CD4-positive, alpha-beta T cell treated with Interferon alpha-2 for 1 hour (primary cell): ENCODE measurements around the gene KIAA1217.
"Not testable (repeated sequence)": the region's sequence is repeated elsewhere in the genome, so short reads cannot be mapped to it uniquely, and the experiment has no call there.

Experiments
- DNase-seq, 2 donors: peaks; one replicate each; pipeline ENCODE4 v3.0.0-alpha.2; 2020 to 2022

KIAA1217 gene

GRCh38 chr10:24292304-24293293 lies 83.7 kb downstream of the KIAA1217 start:
- no peak for DNase-seq

GRCh38 chr10:24299578-24300260 lies 90.8 kb downstream of the KIAA1217 start:
- no peak for DNase-seq

- DNase-seq, result no peak
These were observed 94.8 kb downstream of the KIAA1217 start for GRCh38 chr10:24303522-24304310.

GRCh38 chr10:24305551-24306506 lies 96.9 kb downstream of the KIAA1217 start:
- no peak for DNase-seq

GRCh38 chr10:24306507-24306875 lies 97.6 kb downstream of the KIAA1217 start:
- DNase-seq, result no peak

- no peak for DNase-seq
These were observed 98.2 kb downstream of the KIAA1217 start for GRCh38 chr10:24307116-24307515.

- no peak for DNase-seq
These were observed 99.0 kb downstream of the KIAA1217 start for GRCh38 chr10:24307696-24308485.

- no peak for DNase-seq
These were observed 101.2 kb downstream of the KIAA1217 start for GRCh38 chr10:24310104-24310503.

GRCh38 chr10:24311888-24312287 lies 103.0 kb downstream of the KIAA1217 start:
- no peak for DNase-seq

GRCh38 chr10:24313283-24313682 lies 104.3 kb downstream of the KIAA1217 start:
- no peak for DNase-seq

- no peak for DNase-seq
These were observed 106.3 kb downstream of the KIAA1217 start for GRCh38 chr10:24315211-24315610.

GRCh38 chr10:24318517-24318916 lies 109.6 kb downstream of the KIAA1217 start:
- DNase-seq, result no peak

GRCh38 chr10:24320373-24320772 lies 111.4 kb downstream of the KIAA1217 start:
- no peak for DNase-seq

- DNase-seq, result no peak
These were observed 115.7 kb downstream of the KIAA1217 start for GRCh38 chr10:24324651-24325050.

GRCh38 chr10:24331457-24331856 lies 122.5 kb downstream of the KIAA1217 start:
- no peak for DNase-seq

GRCh38 chr10:24333736-24334135 lies 124.8 kb downstream of the KIAA1217 start:
- DNase-seq, result no peak

GRCh38 chr10:24334279-24334939 lies 125.5 kb downstream of the KIAA1217 start:
- DNase-seq, result no peak

GRCh38 chr10:24337723-24338122 lies 128.8 kb downstream of the KIAA1217 start:
- DNase-seq, result not testable (repeated sequence)

GRCh38 chr10:24339387-24339786 lies 130.4 kb downstream of the KIAA1217 start:
- DNase-seq, result no peak

- no peak for DNase-seq
These were observed 131.5 kb downstream of the KIAA1217 start for GRCh38 chr10:24340446-24340845.

GRCh38 chr10:24340883-24341282 lies 131.9 kb downstream of the KIAA1217 start:
- no peak for DNase-seq
